Stimulated activated naive CD8-positive, alpha-beta T cell treated with anti-CD3 and anti-CD28 coated beads, Interleukin-15, Interleukin-2, amounts not matched to agents 100 U/mL and 50 U/mL, for 24 hours (primary cell): ENCODE data around the gene DALRD3.

ENCODE experiments used
- ATAC-seq: fragments of 150-1000 bp; cut with Tn5 transposase; one replicate; pipeline ENCODE4 v1.10.0; 2021
- DNase-seq: peaks from one replicate; pipeline ENCODE4 v3.0.0; 2021

DALRD3 gene

GRCh38 chr3:48980295-48980694 is 38.1 kb downstream of the DALRD3 start:
- DNase-seq (no peak), ATAC-seq (no peak)

GRCh38 chr3:48979451-48979850 is 38.9 kb downstream of the DALRD3 start:
- ATAC-seq (no peak), DNase-seq (no peak)

- DNase-seq (no peak), ATAC-seq (no peak)
Observed at GRCh38 chr3:48974076-48974864, 44.1 kb downstream of the DALRD3 start.

DNA sequence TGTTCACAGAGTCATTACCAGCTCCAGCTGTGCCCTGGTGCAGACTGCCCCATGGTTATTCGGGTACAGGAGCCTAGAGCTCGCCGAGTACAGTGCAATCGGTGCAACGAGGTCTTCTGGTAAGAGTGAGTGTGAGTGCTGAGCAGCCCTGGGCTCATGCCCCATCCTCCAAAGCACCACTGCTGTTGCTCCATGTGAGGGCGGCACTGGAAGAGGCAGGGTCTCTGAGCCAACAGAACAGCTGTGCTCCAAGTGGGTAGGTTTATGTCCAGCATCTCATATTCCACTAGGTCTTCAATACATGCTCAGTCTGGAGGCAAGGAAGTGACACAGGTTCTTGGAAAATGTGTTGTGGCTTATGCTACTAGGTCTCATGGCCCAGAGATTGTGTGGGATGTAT is 47.8 kb downstream of the DALRD3 start:
- no peak for ATAC-seq
- DNase-seq = no peak

DNA sequence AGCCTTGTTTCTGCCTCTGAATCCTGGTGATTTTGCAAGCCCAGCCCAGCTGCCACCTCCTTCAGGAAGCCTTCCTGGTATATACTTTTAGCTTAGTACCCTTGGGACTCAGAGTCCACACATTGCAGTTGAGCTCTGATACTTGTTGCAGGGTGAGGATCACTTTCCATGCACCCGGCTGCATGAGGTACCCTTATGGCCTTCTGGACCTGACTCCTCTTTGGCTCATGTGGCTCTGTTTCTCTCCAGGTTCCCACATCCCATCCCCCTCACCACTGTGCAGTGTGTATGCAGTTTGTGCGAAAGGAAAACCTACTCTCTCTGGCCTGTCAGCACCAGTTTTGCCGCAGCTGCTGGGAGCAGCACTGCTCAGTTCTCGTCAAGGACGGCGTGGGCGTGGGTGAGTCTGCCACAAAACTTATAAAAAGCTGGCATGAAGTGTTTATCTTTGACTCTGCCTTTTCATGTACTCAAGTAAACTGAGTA is 51.5 kb downstream of the DALRD3 start:
- ATAC-seq (no peak), DNase-seq (no peak)

- DNase-seq = no peak
- ATAC-seq = no peak
Observed at GRCh38 chr3:48966367-48966766, 52.0 kb downstream of the DALRD3 start.
